NCI-H2081 treated with DMSO at 0.1 percent for 48 hours (cell line): ENCODE results near the gene HAUS5.

Experiments used
- DNase-seq: peaks from one replicate; lab custom pipeline; 2025; lab: John Stamatoyannopoulos, UW

The HAUS5 gene

GRCh38 chr19:35673121-35673804 is 60.7 kb downstream of the HAUS5 start:
- DNase-seq = no peak
